Heart left ventricle (tissue), 13 donors: Measurements from ENCODE around the gene FTCDNL1.

Experiments used
- CTCF ChIP-seq, 12 donors: fragments of 200-600 bp; sonication (generic) in 4 of 12; IDR thresholded peaks; one replicate each; pipeline versions ENCODE4 v1.5.0 to v1.8.0; 2018 to 2022; ENCODE audit warnings: antibody characterized with exemption in 12 of 12, mild to moderate bottlenecking in 5 of 12
- POLR2A ChIP-seq, 2 donors: fragments of 450-650 bp; IDR thresholded peaks; one replicate each; pipeline ENCODE4 v1.6.1; 2017; ENCODE audit warnings: antibody characterized with exemption in 2 of 2, mild to moderate bottlenecking in 2 of 2, moderate library complexity in 2 of 2
- donor health status: ischemic (EF 13 %, LVEDD 7.1; RV severe dilation, severe dysfunction).
- donor health status: DM: no; HTN: yes; CAD: no.
- donor health status: DM: no; HTN: no; CAD: no.
- donor health status: ischemic (EF 25% LVEDD 6.9; RV normal size, moderate dysfunction).
- donor health status: ischemic (EF 25% LVEDD 5.7; RV mildly dilated, moderate dysfunction).
- donor health status: ischemic (EF 35%, LVEDD 5.7; RV mildly dilated, moderate dysfunction).
- donor health status: nonischemic (EF 11% LVEDD 7.7; RV severe dilation, severe dysfunction).
- donor health status: DM: yes; HTN: yes; CAD: no.
- donor health status: PGD.
- donor health status: ischemic (EF 29% LVEDD 5.4; RV normal size, mild dysfunction).
- donor health status: nonischemic (EF 23%, LVEDD 6.1; RV moderate dilation, normal function).

- TF ChIP-seq CTCF (IDR thresholded peaks at IDR 0.05) (no peak), POLR2A (IDR thresholded peaks at IDR 0.05) (no peak)
These were observed 93.6 kb downstream of the FTCDNL1 start for GRCh38 chr2:199757233-199757870.
